ENCODE data around the gene PPP1CA. TPM values are rescaled to one million over a fixed set of nuclear protein-coding genes. Genes with fewer than 3 reads are reported as not detected.

Gene PPP1CA
- total and polyA plus RNA-seq, 7 donors, result 72.6 to 191 (median 108) TPM

DNA sequence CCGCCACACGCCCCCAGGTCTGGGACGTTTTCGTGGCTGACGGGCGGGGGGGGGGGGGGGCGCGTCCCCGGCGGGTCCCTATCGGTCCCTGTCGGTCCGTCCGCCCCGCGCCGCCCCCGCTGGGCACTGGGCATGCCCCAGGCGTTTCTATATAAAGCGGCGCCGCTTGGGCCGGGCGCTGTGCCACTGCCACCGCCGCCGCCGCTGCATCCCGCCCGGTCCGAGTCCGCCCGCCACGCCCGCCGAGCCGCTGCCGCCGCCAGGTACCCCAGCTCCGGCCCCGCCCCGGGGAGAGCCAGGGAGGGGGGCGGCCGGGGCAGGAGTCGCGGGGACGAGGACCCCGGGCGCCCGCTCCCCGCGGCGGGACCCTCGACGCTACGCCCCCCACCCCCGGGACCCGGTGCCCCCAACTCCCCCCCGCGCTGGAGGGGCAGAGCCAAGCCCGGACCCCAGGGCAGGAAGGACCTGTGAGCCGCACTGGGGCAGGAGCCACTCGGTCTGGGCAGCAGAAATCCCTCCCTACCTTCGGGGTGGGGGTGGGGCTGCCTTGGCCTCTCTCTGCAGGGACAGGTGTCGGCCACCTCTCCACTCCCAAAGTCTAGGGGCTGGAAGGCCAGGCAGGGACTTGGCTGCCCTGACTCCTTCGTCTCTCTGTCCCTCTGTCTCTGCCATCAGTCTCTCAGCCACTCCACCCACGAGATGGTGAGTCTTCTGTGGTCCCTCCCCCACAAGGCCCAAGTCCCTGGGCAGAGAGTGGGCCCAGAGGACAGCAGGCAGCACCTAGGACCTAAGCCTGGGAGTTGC is 14.0 kb upstream of the PPP1CA start, which contains the start of gene CARNS1:
TSS of gene CARNS1 (plus strand) at position 178 of the 804 bp plus-strand sequence. CDS start at position 700, 522 bp downstream.
- Histone ChIP-seq H3K9me3 (no peaks in the 10 kb centered on the region), H3K4me1 (peaks cover 47% of the 10 kb centered on the region), H3K27ac (peak within 1 kb of the TSS; percentile 95), H3K4me3 (peak within 1 kb of the TSS; percentile 66), H3K36me3 (ENCODE audit: insufficient read depth in 1 of 2, low read depth in 1 of 2) (no peaks in the 10 kb centered on the region), H3K27me3 (ENCODE audit: insufficient read depth in 3 of 3, low read length in 2 of 3) (peaks cover 0 to 3% (median 2%) of the 10 kb centered on the region in 3 donors)
- intact Hi-C loops (cut with DNase I), result no loop called here
- no peak for TF ChIP-seq CTCF (IDR thresholded peaks at IDR 0.05)
- no peak for DNase-seq
- 3 to 4% (median 4%) methylated on average over 19 to 67 of the region's 67 CpGs for WGBS, 3 donors
- ATAC-seq, result peak in 2 of 4 donors; percentile 22 to 35

DNA sequence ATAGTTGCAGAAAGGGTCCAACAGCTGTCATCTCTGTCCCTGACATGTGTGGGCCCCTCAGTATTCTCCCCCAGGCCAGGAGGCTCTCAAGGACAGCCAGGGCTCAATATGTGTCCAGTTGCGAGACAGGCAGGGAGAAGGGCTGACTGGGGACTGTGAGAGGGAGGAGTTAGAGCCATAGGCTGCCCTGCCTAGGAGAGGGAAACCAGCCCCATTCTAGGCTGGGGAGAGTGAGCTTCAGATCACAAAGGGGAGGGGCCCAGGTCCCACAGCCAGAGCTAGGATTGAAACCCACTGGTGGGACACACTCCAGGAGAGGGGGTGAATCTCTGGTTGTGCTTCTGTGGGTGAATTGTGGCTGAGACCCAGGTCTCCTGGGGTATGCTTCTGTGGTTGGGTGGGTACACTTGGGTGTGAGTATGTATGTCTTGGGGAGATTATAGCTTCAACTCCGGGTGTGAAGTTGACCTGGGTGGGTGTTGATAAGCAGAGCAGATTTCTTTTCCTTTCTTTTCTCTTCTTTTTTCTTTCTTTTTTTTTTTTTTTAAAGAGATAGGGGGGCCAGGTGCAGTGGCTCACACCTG is 11.7 kb upstream of the PPP1CA start:
- H3K4me1 ChIP-seq, result peaks cover 26% of the 10 kb centered on the region
- H3K4me3 ChIP-seq, result no peak overlapping the region
- no peak for TF ChIP-seq CTCF (IDR thresholded peaks at IDR 0.05)
- H3K9me3 ChIP-seq, result no peaks in the 10 kb centered on the region
- no peak for ATAC-seq
- peaks cover 0 to 26% (median 11%) of the 10 kb centered on the region in 3 donors for H3K27me3 ChIP-seq (ENCODE audit: insufficient read depth in 3 of 3, low read length in 2 of 3)
- 63 to 67% (median 66%) methylated on average over 2 of the region's 2 CpGs for WGBS, 3 donors
- no peaks in the 10 kb centered on the region for H3K36me3 ChIP-seq (ENCODE audit: insufficient read depth in 1 of 2, low read depth in 1 of 2)
- DNase-seq, result no peak
- intact Hi-C loops (cut with DNase I), result no loop called here
- no peak overlapping the region for H3K27ac ChIP-seq

DNA sequence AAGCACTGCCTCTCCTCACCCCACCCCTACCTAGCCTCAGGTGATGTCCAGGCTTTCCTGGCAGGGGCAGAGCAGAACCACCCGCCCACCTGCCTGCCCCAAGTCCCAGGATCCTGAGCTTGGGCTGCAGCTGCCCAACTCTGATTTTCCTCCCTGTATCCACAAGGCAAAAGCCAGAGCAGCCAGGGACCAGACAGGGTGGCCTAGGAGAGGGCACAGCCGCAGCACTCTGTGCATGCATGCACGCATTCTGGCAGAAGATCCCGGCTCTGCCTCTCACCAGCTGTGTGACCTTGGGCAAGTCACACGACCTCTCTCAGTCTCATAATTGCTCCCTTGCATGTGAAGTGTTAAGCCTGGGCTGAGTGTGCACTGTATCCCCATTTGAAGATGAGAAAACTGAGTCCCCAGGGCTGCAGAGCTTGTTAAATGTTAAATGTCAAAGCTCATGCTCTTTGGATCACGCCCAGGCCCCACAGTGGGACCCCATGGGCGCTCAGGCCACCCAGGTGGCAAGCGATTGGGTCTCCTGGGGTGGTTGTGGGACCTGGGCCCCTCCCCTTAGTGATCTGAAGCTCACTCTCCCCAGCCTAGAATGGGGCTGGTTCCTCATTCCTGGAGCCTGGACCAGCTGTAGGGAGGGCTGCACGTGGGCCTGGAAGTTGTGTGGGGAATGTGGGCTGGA is 11.0 kb upstream of the PPP1CA start:
- no peak overlapping the region for H3K27ac ChIP-seq
- no peaks in the 10 kb centered on the region for H3K36me3 ChIP-seq (ENCODE audit: insufficient read depth in 1 of 2, low read depth in 1 of 2)
- H3K4me3 ChIP-seq, result no peak overlapping the region
- DNase-seq (no peak), ATAC-seq (no peak)
- no peak for TF ChIP-seq CTCF (IDR thresholded peaks at IDR 0.05)
- intact Hi-C loops (cut with DNase I), result no loop called here
- WGBS, 3 donors, result 64 to 70% (median 66%) methylated on average over 9 of the region's 9 CpGs
- H3K27me3 ChIP-seq (ENCODE audit: insufficient read depth in 3 of 3, low read length in 2 of 3), result peaks cover 0 to 32% (median 11%) of the 10 kb centered on the region in 3 donors
- H3K9me3 ChIP-seq, result no peaks in the 10 kb centered on the region
- H3K4me1 ChIP-seq, result peaks cover 19% of the 10 kb centered on the region

- peaks cover 0 to 32% (median 11%) of the 10 kb centered on the region in 3 donors for H3K27me3 ChIP-seq (ENCODE audit: insufficient read depth in 3 of 3, low read length in 2 of 3)
- ATAC-seq, result no peak
- peaks cover 10% of the 10 kb centered on the region for H3K4me1 ChIP-seq
- H3K9me3 ChIP-seq, result no peaks in the 10 kb centered on the region
- WGBS, 3 donors, result 72 to 78% (median 74%) methylated on average over 7 of the region's 7 CpGs
- no peak for TF ChIP-seq CTCF (IDR thresholded peaks at IDR 0.05)
- no peak overlapping the region for H3K27ac ChIP-seq
- no peak overlapping the region for H3K4me3 ChIP-seq
- no peaks in the 10 kb centered on the region for H3K36me3 ChIP-seq (ENCODE audit: insufficient read depth in 1 of 2, low read depth in 1 of 2)
- DNase-seq, result no peak
- intact Hi-C loops (cut with DNase I), result no loop called here
These were observed 10.1 kb upstream of the PPP1CA start for GRCh38 chr11:67411785-67412152.
